Islet precursor cell (in vitro differentiated cells): ENCODE measurements around the gene IRF2BP1.

Experiments used
- DNase-seq: peaks from one replicate; pipeline ENCODE4 v3.0.0-alpha.2; 2018

The IRF2BP1 gene

GRCh38 chr19:45885556-45886426 is at the start of gene IRF2BP1:
IRF2BP1 (minus strand) TSS chr19:45886141; CDS start chr19:45885774, 367 bp downstream.
- DNase-seq, result peak; percentile 96

GRCh38 chr19:45935267-45935666 is 49.3 kb upstream of the IRF2BP1 start:
- no peak for DNase-seq

GRCh38 chr19:45934551-45935230 is 48.8 kb upstream of the IRF2BP1 start:
- no peak for DNase-seq

GRCh38 chr19:45933759-45934158 is 47.8 kb upstream of the IRF2BP1 start:
- no peak for DNase-seq

GRCh38 chr19:45931055-45931454 is 45.1 kb upstream of the IRF2BP1 start:
- no peak for DNase-seq

GRCh38 chr19:45929247-45929646 is 43.3 kb upstream of the IRF2BP1 start:
- DNase-seq, result no peak

- DNase-seq, result peak; percentile 98
Measured at GRCh38 chr19:45927565-45928261, 41.8 kb upstream of the IRF2BP1 start.

GRCh38 chr19:45924891-45925447 is 39.0 kb upstream of the IRF2BP1 start:
- DNase-seq, result peak; percentile 63

- peak; percentile 80 for DNase-seq
Measured at GRCh38 chr19:45922281-45922680, 36.3 kb upstream of the IRF2BP1 start.

- DNase-seq, result no peak
Measured at GRCh38 chr19:45920458-45920857, 34.5 kb upstream of the IRF2BP1 start.

GRCh38 chr19:45919678-45920077 is 33.7 kb upstream of the IRF2BP1 start:
- peak; percentile 71 for DNase-seq

GRCh38 chr19:45918721-45919120 is 32.8 kb upstream of the IRF2BP1 start:
- DNase-seq, result no peak

GRCh38 chr19:45917421-45918091 is 31.6 kb upstream of the IRF2BP1 start:
- DNase-seq, result no peak

GRCh38 chr19:45913874-45914830 is 28.2 kb upstream of the IRF2BP1 start, which contains the start of gene NANOS2:
NANOS2 (minus strand) TSS chr19:45914778; CDS start chr19:45914693, 85 bp downstream.
- DNase-seq, result peak; percentile 81

- DNase-seq, result peak; percentile 67
Measured at GRCh38 chr19:45911291-45911690, 25.4 kb upstream of the IRF2BP1 start.

GRCh38 chr19:45908956-45909355 is 23.0 kb upstream of the IRF2BP1 start:
- DNase-seq, result no peak

- DNase-seq, result no peak
Measured at GRCh38 chr19:45906221-45906620, 20.3 kb upstream of the IRF2BP1 start.

GRCh38 chr19:45905011-45905410 is 19.1 kb upstream of the IRF2BP1 start:
- DNase-seq, result no peak

- peak; percentile 98 for DNase-seq
Measured at GRCh38 chr19:45902651-45903625, 17.0 kb upstream of the IRF2BP1 start.
